NCI-H1092 (cell line): ENCODE measurements around the gene SMIM22.

Experiments
- DNase-seq: peaks from one replicate; lab custom pipeline; 2025; lab: John Stamatoyannopoulos, UW

The SMIM22 gene

DNA sequence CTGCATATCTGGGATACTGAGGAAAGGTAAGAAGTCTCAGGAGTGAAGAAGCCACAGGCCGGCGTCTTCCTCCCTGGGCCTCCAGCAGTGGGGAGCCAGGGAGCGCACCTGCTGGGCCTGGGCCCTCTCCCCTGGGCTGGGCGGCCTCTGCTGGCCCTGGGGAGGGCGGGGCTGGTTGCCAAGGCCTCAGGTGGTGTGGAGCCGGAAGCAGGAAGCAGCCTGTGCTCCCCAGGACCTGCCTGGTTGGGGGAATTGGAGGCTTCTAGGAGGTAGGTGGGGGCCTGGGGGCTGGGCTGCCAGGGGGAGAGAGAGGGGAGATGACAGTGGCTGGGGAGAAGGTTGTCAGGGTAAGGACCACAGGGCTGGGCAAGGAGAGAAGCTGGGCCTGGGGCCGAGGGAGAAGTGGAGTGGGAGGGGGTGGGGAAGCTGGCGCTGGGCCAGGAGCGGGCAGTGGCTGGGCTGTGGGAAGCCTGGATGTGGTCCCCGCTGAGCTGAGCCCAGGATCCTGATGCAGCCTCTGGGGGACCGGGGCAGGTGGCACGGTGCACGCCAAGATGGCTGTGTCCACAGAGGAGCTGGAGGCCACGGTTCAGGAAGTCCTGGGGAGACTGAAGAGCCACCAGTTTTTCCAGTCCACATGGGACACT, at the start of gene SMIM22:
TSS of gene SMIM22 (plus strand) at position 189 of the 647 bp plus-strand sequence. CDS start at position 555, 366 bp downstream.
- peak; percentile 57 for DNase-seq

- DNase-seq: no peak
Observed at GRCh38 chr16:4746215-4746614, 49.0 kb upstream of the SMIM22 start.

DNA sequence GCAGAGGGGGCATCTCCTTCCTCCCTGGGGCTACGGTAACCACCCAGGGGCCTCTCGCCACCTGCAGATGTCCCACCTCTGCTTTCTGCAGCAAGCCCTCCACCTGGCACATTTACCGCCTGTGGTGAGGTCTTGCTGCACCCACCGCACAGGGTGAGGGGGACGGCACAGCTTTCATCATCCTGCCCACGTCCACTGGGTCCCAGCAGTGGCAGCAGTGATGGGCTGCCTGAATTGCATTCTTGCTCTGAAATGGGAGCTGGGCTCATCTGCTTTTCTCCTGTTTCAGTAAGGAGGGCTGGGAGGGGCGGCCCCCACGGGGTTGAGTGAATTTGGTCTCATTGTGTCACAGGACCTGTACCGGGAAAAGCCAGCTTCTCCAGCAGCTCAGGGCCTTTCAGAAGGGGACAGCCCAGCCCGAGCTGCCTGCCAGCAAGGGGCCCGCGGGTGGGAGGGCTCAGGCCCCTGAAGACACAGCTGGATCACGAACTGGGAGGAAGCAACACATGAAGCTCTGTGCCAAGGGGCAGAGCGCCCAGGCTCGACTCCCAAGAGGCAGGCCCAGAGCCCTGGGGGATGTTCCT, 48.1 kb upstream of the SMIM22 start:
- peak; percentile 1 for DNase-seq

DNA sequence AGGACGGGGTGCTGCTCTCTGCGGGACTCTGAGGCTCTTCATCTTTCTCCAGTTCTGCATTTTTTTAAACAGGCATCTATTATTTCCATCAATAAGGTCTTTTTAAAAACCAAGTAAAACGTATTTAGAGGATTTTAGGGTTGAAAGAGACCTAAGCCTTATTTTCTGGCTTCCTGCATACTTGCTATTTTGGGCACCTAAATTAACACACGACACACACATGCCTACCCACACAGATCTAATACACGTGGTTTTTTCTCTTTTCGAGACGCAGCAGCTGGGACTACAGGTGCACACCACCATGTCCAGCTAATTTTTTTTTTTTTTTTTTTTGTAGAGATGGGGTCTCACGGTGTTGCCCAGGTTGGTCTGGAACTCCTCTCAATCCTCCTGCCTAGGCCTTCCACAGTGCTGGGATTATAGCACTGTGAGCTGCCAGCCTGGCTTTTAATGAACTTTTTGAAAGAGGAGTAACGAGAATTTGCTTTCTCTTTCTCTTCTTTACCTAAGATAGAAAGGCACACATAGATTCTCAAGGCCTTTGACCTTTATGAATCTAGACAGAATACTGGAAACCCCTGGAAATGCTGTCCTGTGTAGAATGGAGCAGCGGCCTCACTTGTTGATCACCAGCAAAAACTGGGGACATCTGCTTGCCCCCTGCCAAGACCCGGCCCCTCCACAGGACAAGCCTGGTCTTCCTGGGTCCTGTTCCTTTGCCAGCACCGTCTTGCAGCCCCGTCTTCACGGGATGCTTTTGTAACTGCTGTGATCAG, 47.1 kb upstream of the SMIM22 start:
- DNase-seq: no peak

GRCh38 chr16:4748682-4749411, 46.3 kb upstream of the SMIM22 start:
- DNase-seq: no peak

DNA sequence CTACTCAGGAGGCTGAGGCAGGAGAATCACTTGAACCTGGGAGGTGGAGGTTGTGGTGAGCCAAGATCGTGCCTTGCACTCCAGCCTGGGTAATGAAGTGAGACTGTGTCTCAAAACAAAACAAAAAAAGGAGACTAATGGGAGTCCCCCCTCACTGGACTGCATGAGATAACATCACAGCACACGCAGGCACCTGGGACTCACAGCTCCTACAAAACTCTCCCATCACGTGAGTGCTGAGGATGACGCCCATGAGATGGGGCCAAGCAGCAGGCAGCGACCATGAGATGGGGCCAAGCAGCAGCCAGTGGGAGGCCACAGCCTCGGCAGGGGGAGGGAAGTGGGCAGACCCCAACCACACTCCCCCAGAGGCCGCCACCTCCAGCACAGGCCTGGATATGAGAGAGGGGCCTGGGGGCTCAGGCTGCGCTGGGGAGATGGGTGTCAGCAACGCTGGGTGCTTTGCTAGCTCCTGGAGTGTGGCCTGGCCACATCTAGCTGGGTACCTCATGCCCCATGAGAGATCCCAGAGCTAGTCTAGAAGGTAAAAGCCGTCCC, 45.4 kb upstream of the SMIM22 start:
- DNase-seq: no peak

- DNase-seq: no peak
Observed at GRCh38 chr16:4750896-4751295, 44.3 kb upstream of the SMIM22 start.

DNA sequence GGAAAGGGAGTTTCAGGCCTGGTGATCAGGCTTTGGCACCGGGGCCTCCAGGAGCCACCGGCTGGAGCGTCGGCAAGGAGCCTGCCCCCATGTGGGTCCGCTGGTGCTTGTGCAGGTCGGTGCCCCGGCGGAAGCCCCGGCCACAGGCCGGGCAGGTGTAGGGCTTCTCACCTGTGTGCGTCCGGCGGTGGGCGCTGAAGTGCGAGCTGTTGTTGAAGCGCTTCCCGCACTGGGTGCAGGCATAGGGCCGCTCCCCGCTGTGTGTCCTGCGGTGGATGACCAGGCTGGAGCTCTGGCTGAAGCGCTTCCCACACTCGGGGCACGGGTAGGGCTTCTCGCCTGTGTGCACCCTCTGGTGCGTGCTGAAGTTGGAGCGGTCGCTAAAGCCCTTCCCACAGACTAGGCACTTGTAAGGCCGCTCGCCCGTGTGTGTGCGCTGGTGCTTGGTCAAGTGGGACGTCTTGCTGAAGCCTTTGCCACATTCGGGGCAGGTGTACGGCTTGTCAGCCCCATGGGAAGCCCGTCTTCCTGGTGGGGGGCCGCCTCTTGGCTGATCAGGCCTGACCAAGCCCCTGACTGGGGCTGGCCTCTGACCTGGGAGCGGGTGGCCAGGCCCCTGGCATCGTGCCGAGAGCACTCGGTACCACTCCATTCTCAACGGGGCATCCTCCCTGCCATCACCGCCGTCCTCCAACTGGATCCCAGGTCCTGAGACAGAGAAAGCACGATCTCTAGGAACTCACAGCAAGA, 42.6 kb upstream of the SMIM22 start:
- no peak for DNase-seq

DNA sequence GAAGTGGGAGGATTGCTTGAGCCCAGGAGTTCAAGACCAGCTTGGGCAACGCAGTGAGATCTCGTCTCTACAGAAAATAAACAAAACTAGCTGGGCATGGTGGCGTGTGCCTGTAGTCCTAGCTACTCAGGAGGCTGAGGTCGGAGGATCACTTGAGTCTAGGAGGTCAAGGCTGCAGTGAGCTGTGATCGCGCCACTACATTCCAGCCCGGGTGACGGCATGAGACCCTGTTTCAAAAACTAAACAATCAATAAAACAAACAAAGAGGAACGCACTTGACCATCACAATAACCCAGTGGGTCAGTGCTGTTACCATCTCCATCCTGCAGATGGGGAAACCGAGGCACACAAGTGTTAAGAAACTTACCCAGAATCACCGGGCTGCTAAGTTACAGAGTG, 41.9 kb upstream of the SMIM22 start:
- DNase-seq: no peak

- DNase-seq: no peak
Observed at GRCh38 chr16:4754865-4755264, 40.3 kb upstream of the SMIM22 start.

DNA sequence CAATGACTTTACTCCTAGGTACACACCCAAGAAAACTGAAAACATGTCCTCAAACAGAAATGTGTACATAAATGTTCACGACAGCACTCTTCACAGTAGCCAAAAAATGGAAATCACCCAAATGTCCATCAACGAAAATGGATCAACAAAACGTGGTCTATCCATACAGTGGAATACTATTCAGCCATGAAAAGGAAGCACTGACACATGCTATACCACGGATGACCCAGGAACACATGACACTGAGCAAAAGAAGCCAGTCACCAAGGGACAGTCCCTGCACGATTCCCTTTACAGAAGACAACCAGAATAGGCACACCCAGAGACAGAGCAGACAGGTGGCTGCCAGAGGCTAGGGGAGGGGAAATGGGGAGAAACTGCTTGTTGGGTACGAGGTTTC, 39.5 kb upstream of the SMIM22 start:
- DNase-seq: no peak

DNA sequence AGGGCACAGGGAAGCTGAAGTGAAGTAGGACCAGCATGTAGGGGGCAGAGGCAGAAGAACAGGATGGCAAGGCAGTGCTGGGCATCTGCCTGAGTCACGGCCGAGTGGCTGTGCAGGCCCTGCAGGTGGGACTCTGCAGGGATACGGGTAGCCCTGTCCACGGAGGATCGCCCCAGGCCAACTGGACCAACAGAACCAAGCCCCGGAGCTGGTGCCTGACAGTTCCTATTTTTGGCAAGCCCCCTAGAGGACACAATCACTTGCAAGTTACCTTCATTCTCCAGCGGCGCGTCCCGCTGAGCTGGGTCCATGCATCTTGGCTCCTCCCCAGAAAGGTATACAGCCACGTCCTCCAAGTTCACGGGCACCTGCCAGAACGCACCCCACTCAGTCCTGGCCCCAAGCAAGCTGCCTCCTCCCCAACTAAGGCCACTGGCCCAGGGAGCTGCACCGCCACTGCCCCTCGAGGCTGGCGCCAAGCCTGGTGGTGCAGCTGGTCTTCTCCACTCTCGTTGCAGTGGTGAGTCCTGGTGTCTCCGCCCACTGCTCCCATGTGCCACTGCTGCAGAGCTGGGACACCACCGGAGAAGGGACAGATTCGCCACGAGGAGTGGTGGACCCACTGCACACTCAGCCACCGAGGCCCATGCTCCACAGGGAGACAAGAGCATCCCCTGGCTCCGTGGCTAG, 34.8 kb upstream of the SMIM22 start:
- DNase-seq: no peak

DNA sequence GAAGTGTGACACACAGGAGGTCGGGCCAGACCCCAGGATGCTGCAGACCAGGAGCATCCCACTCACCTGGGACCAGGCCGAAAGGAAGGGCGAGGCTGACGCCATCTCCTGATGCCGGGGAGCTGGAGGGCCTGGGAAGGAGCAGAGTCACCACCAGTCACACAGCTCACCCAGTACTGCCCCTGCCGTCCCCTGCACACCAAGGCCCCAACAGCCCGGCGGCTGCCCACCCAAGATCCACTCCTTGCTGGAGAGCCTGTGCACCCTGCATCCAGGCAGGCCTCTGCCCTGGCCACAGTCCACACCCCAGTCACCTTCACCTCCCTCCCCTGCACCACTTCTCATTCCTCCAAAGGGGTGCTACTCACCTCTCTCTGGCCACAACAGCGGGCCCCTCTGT, 33.0 kb upstream of the SMIM22 start:
- DNase-seq: no peak

DNA sequence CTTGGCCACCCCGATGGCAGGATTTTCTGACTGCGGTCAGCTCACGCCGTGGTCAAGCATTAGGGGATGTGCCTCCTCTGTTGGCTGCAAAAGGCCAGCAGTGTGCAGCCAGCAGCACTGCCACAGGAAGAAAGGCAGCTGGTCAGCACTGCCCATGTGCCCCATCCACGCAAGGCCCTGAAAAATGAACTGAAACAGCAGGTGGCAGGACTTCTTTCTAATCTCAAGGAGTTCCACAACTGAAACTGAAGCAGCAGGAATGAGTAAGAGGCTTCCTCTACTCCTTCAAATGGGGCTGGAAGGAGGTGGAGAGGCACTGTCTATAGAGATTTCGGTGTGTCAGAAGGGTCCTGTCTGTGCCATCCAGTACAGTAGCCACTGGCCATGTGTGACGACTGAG, 31.4 kb upstream of the SMIM22 start:
- DNase-seq: no peak

- DNase-seq: no peak
Observed at GRCh38 chr16:4765511-4766474, 29.4 kb upstream of the SMIM22 start.

- peak; percentile 93 for DNase-seq
Observed at GRCh38 chr16:4766875-4767628, 28.1 kb upstream of the SMIM22 start, which contains the start of gene ZNF500. ZNF500 (minus strand) TSS chr16:4767162; CDS start chr16:4765978, 1,184 bp downstream.

GRCh38 chr16:4767872-4768548, 27.2 kb upstream of the SMIM22 start:
- no peak for DNase-seq
